BLaER1 (cell line): Measurements from ENCODE around the gene GARIN3.

Experiments
- H3K27ac ChIP-seq: shearing (Covaris generic); formaldehyde crosslinking; 2 replicates; pipeline ENCODE4 v1.8.1; 2022
- H3K27me3 ChIP-seq: shearing (Covaris generic); formaldehyde crosslinking; 2 replicates; pipeline ENCODE4 v1.8.1; 2022
- H3K36me3 ChIP-seq: shearing (Covaris generic); formaldehyde crosslinking; 2 replicates; pipeline ENCODE4 v1.8.1; 2022
- H3K4me1 ChIP-seq: shearing (Covaris generic); formaldehyde crosslinking; 2 replicates; pipeline ENCODE4 v1.8.1; 2022
- H3K4me2 ChIP-seq: shearing (Covaris generic); formaldehyde crosslinking; 2 replicates; pipeline ENCODE4 v1.8.1; 2022
- H3K4me3 ChIP-seq: shearing (Covaris generic); formaldehyde crosslinking; 2 replicates; pipeline ENCODE4 v1.8.1; 2022
- H3K9ac ChIP-seq: shearing (Covaris generic); formaldehyde crosslinking; 2 replicates; pipeline ENCODE4 v1.8.1; 2022
- H3K9me3 ChIP-seq: shearing (Covaris generic); formaldehyde crosslinking; 2 replicates; pipeline ENCODE4 v1.8.1; 2022
- H4K20me1 ChIP-seq: shearing (Covaris generic); formaldehyde crosslinking; 2 replicates; pipeline ENCODE4 v1.8.1; 2022
- Cebpa-rat ChIP-seq: shearing (Covaris generic); IDR thresholded peaks from 2 replicates; pipeline ENCODE4 v1.8.1; 2022

GARIN3 gene

GRCh38 chr5:157203417-157203816 lies 37.4 kb upstream of the GARIN3 start:
- Histone ChIP-seq H3K4me2 (peak overlapping the region; percentile 23), H3K4me1 (peaks cover 15% of the 10 kb centered on the region), H4K20me1 (no peaks in the 10 kb centered on the region), H3K27ac (no peak overlapping the region; the same call in 1 of the 2 replicates), H3K27me3 (no peaks in the 10 kb centered on the region), H3K36me3 (no peaks in the 10 kb centered on the region), H3K4me3 (no peak overlapping the region), H3K9me3 (peaks cover 28% of the 10 kb centered on the region), H3K9ac (no peak overlapping the region)
- TF ChIP-seq Cebpa-rat: no peak

DNA sequence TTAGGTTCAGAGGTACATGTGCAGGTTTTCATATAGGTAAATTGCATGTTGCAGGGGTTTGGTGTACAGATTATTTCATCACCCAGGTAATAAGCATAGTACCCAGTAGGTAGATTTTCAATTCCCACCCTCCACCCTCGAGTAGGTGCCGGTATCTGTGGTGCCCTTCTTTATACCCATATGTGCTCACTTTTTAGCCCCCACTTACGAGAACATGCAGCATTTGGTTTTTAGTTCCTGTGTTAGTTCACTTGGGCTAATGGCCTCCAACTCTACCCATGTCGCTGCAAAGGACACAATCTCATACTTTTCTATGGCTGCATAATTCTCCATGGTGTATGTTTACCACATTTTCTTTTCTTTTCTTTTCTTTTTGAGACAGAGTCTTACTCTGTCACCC lies 35.8 kb upstream of the GARIN3 start:
- peaks cover 15% of the 10 kb centered on the region for H3K4me1 ChIP-seq
- no peak overlapping the region for H3K4me3 ChIP-seq
- H3K27me3 ChIP-seq: no peaks in the 10 kb centered on the region
- H3K36me3 ChIP-seq: no peaks in the 10 kb centered on the region
- no peak overlapping the region for H3K27ac ChIP-seq
- H3K9me3 ChIP-seq: peaks cover 19% of the 10 kb centered on the region
- no peaks in the 10 kb centered on the region for H4K20me1 ChIP-seq
- H3K4me2 ChIP-seq: no peak overlapping the region
- H3K9ac ChIP-seq: no peak overlapping the region
- TF ChIP-seq Cebpa-rat: no peak

GRCh38 chr5:157198277-157198986 lies 32.4 kb upstream of the GARIN3 start:
- 0 out of 2 replicates have a peak overlapping the region, but pooled peaks have one; percentile 15 for H3K4me2 ChIP-seq
- H3K9ac ChIP-seq: no peak overlapping the region
- TF ChIP-seq Cebpa-rat: no peak
- no peaks in the 10 kb centered on the region for H3K36me3 ChIP-seq
- no peak overlapping the region for H3K4me3 ChIP-seq
- H4K20me1 ChIP-seq: no peaks in the 10 kb centered on the region
- no peaks in the 10 kb centered on the region for H3K27me3 ChIP-seq
- no peaks in the 10 kb centered on the region for H3K9me3 ChIP-seq
- H3K4me1 ChIP-seq: peaks cover 7% of the 10 kb centered on the region
- H3K27ac ChIP-seq: no peak overlapping the region

- no peak overlapping the region for H3K9ac ChIP-seq
- no peaks in the 10 kb centered on the region for H4K20me1 ChIP-seq
- H3K27ac ChIP-seq: no peak overlapping the region
- no peaks in the 10 kb centered on the region for H3K27me3 ChIP-seq
- H3K4me1 ChIP-seq: no peaks in the 10 kb centered on the region
- no peaks in the 10 kb centered on the region for H3K36me3 ChIP-seq
- no peak overlapping the region for H3K4me3 ChIP-seq
- H3K4me2 ChIP-seq: no peak overlapping the region
- no peak for TF ChIP-seq Cebpa-rat
- H3K9me3 ChIP-seq: 0 out of 2 replicates have a peak, but pooled peaks cover 5% of the 10 kb centered on the region
Observed at GRCh38 chr5:157197086-157197485, 31.0 kb upstream of the GARIN3 start.

GRCh38 chr5:157196045-157196444 lies 30.0 kb upstream of the GARIN3 start:
- no peak for TF ChIP-seq Cebpa-rat
- Histone ChIP-seq H4K20me1 (no peaks in the 10 kb centered on the region), H3K4me3 (no peak overlapping the region), H3K4me2 (no peak overlapping the region), H3K36me3 (no peaks in the 10 kb centered on the region), H3K9ac (no peak overlapping the region), H3K27ac (no peak overlapping the region), H3K9me3 (0 out of 2 replicates have a peak, but pooled peaks cover 5% of the 10 kb centered on the region), H3K27me3 (no peaks in the 10 kb centered on the region), H3K4me1 (no peaks in the 10 kb centered on the region)

GRCh38 chr5:157193699-157194424 lies 27.8 kb upstream of the GARIN3 start:
- no peak for TF ChIP-seq Cebpa-rat
- Histone ChIP-seq H3K27me3 (no peaks in the 10 kb centered on the region), H3K4me1 (no peaks in the 10 kb centered on the region), H3K27ac (no peak overlapping the region), H4K20me1 (no peaks in the 10 kb centered on the region), H3K9me3 (0 out of 2 replicates have a peak, but pooled peaks cover 5% of the 10 kb centered on the region), H3K4me3 (no peak overlapping the region), H3K4me2 (no peak overlapping the region), H3K9ac (no peak overlapping the region), H3K36me3 (no peaks in the 10 kb centered on the region)

DNA sequence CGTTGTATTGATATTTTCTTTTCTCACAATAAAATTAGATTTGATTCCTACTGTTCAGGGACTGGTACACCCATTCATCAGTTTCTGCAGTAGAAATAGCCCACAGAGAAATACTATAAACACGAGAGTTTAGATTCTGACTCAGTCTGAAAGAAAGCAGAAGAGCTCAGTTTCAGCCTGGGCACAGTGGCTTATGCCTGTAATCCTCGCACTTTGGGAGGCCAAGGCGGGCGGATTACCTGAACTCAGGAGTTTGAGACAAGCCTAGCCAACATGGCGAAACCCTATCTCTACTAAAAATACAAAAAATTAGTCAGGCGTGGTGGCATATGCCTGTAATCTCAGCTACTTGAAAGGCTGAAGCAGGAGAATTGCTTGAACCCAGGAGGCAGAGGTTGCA lies 23.2 kb upstream of the GARIN3 start:
- H3K4me1 ChIP-seq: no peaks in the 10 kb centered on the region
- H3K4me2 ChIP-seq: no peak overlapping the region
- H3K9ac ChIP-seq: no peak overlapping the region
- no peaks in the 10 kb centered on the region for H3K27me3 ChIP-seq
- no peak for TF ChIP-seq Cebpa-rat
- no peak overlapping the region for H3K4me3 ChIP-seq
- 0 out of 2 replicates have a peak, but pooled peaks cover 5% of the 10 kb centered on the region for H3K9me3 ChIP-seq
- H3K36me3 ChIP-seq: no peaks in the 10 kb centered on the region
- H4K20me1 ChIP-seq: no peaks in the 10 kb centered on the region
- no peak overlapping the region for H3K27ac ChIP-seq

GRCh38 chr5:157188270-157188669 lies 22.2 kb upstream of the GARIN3 start:
- Histone ChIP-seq H4K20me1 (no peaks in the 10 kb centered on the region), H3K4me3 (no peak overlapping the region), H3K27ac (no peak overlapping the region), H3K4me2 (no peak overlapping the region), H3K4me1 (no peaks in the 10 kb centered on the region), H3K9ac (no peak overlapping the region), H3K36me3 (no peaks in the 10 kb centered on the region), H3K27me3 (no peaks in the 10 kb centered on the region), H3K9me3 (0 out of 2 replicates have a peak, but pooled peaks cover 5% of the 10 kb centered on the region)
- no peak for TF ChIP-seq Cebpa-rat

DNA sequence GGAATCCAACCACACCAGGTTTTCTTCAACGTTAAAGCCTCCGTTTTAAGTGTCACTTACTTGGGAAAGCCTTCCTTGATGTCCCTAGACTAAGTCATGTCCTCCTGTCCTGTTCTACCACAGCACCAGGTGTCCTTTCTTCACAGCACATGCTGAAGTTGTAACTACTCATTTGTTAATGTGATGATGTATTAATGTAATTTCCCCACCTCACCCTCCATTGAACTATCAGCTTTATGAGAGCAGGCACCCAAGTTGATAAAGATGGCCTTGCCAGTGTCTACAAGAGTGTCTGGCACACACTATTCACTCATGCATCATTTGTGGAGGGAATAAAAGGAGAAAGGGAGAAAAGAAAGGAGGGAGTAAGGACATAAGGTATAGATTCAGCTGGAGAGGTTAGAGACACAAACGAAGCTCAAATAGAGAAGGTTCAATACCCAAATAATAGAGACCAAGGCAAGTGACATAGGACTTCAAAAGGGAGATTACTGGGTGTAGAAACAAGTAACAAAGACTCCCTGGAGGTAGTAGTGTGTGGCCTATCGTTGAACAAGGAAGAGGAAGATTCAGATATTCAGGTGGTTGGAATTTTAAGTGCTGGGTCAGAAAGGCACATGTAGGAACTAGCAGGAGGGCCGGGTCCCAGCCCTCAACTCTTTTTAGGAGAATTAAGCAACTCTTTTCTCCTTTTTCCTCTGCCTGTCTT lies 21.1 kb upstream of the GARIN3 start:
- Histone ChIP-seq H3K27ac (no peak overlapping the region), H3K4me1 (no peaks in the 10 kb centered on the region), H3K27me3 (no peaks in the 10 kb centered on the region), H3K4me3 (no peak overlapping the region), H3K4me2 (no peak overlapping the region), H3K9me3 (no peaks in the 10 kb centered on the region), H3K36me3 (no peaks in the 10 kb centered on the region), H4K20me1 (no peaks in the 10 kb centered on the region), H3K9ac (no peak overlapping the region)
- TF ChIP-seq Cebpa-rat: no peak
